T-helper 1 cell (primary cell): ENCODE results near the gene SOCS4.
"Not testable (repeated sequence)": the region's sequence is repeated elsewhere in the genome, so short reads cannot be mapped to it uniquely, and the experiment has no call there.

Source experiments
- DNase-seq, 5 donors: peaks; one replicate each; pipeline ENCODE4 v3.0.0-alpha.2; 2012 to 2020

The SOCS4 gene

GRCh38 chr14:55052269-55052930 lies 25.4 kb downstream of the SOCS4 start:
- DNase-seq, result no peak

GRCh38 chr14:55053018-55053417 lies 26.0 kb downstream of the SOCS4 start:
- no peak for DNase-seq

GRCh38 chr14:55053500-55053899 lies 26.5 kb downstream of the SOCS4 start:
- DNase-seq, result no peak

- no peak for DNase-seq
These were observed 27.1 kb downstream of the SOCS4 start for GRCh38 chr14:55054098-55054497.

GRCh38 chr14:55057919-55058318 lies 30.9 kb downstream of the SOCS4 start:
- no peak for DNase-seq

- DNase-seq, result no peak
These were observed 32.3 kb downstream of the SOCS4 start for GRCh38 chr14:55059333-55059732.

- no peak for DNase-seq
These were observed 35.7 kb downstream of the SOCS4 start for GRCh38 chr14:55062517-55063351.

- not testable (repeated sequence) for DNase-seq
These were observed 37.9 kb downstream of the SOCS4 start for GRCh38 chr14:55064896-55065295.

- no peak for DNase-seq
These were observed 38.4 kb downstream of the SOCS4 start for GRCh38 chr14:55065411-55065810.

GRCh38 chr14:55066223-55066622 lies 39.2 kb downstream of the SOCS4 start:
- DNase-seq, result no peak

GRCh38 chr14:55070981-55071411 lies 44.0 kb downstream of the SOCS4 start:
- DNase-seq, result no peak

- DNase-seq, result no peak
These were observed 45.0 kb downstream of the SOCS4 start for GRCh38 chr14:55071870-55072640.

GRCh38 chr14:55073856-55074255 lies 46.8 kb downstream of the SOCS4 start:
- DNase-seq, result no peak

- DNase-seq, result peak in 1 of 5 donors; percentile 25
These were observed 47.6 kb downstream of the SOCS4 start for GRCh38 chr14:55074662-55075061.

- DNase-seq, result no peak
These were observed 48.7 kb downstream of the SOCS4 start for GRCh38 chr14:55075628-55076175.

GRCh38 chr14:55077170-55078151 lies 50.4 kb downstream of the SOCS4 start:
- DNase-seq, result peak in 1 of 5 donors; percentile 24

GRCh38 chr14:55079961-55080360 lies 52.9 kb downstream of the SOCS4 start:
- DNase-seq, result not testable (repeated sequence)

- DNase-seq, result no peak
These were observed 57.5 kb downstream of the SOCS4 start for GRCh38 chr14:55084401-55085059.

- no peak for DNase-seq
These were observed 58.1 kb downstream of the SOCS4 start for GRCh38 chr14:55085060-55085660.

GRCh38 chr14:55086938-55087337 lies 59.9 kb downstream of the SOCS4 start:
- DNase-seq, result no peak

- DNase-seq, result no peak
These were observed 61.3 kb downstream of the SOCS4 start for GRCh38 chr14:55088356-55088755.
